A673 (cell line): ENCODE measurements around the gene MAP3K1. TPM values are rescaled to one million over a fixed set of nuclear protein-coding genes. Genes with fewer than 3 reads are reported as not detected.
"Not testable (repeated sequence)": the region's sequence is repeated elsewhere in the genome, so short reads cannot be mapped to it uniquely, and the experiment has no call there.

Source experiments
- BruUV-seq: library from RNA; stranded (reverse); fragments of 400-500 nt; replicated peaks from 2 replicates; lab custom pipeline; 2021; lab: Mats Ljungman, UMichigan
- CTCF ChIA-PET: fragments of 300-600 bp; sonication (Branson Sonifier 250); formaldehyde crosslinking; loops from one replicate; lab custom pipeline; 2022; ENCODE audit warnings: antibody characterized with exemption; lab: Charles Lee
- POLR2A ChIA-PET: fragments of 300-600 bp; sonication (Branson Sonifier 250); formaldehyde crosslinking; loops from one replicate; lab custom pipeline; 2022; ENCODE audit warnings: antibody characterized with exemption; ENCODE audit not compliant: low non-redundant PET; lab: Charles Lee
- DNase-seq: peaks from one replicate; pipeline ENCODE4 v3.0.0-alpha.2; 2015; ENCODE audit warnings: low spot score
- H3K27ac ChIP-seq: fragments of 200-600 bp; sonication (generic); 2 replicates; pipeline ENCODE4 v1.5.1; 2016; ENCODE audit warnings: mixed run types, low read depth, mild to moderate bottlenecking, mixed read lengths, antibody characterized with exemption, low read length; ENCODE audit not compliant: poor library complexity, severe bottlenecking
- H3K27me3 ChIP-seq: fragments of 200-600 bp; sonication (generic); replicated peaks from 2 replicates; pipeline ENCODE4 v1.6.1; 2017; ENCODE audit warnings: mixed run types, low read depth, mild to moderate bottlenecking, mixed read lengths, antibody characterized with exemption, low read length; ENCODE audit not compliant: insufficient read depth, poor library complexity
- H3K36me3 ChIP-seq: fragments of 200-600 bp; sonication (generic); 2 replicates; pipeline ENCODE4 v1.6.1; 2016; ENCODE audit warnings: mixed run types, mild to moderate bottlenecking, mixed read lengths, antibody characterized with exemption, low read length; ENCODE audit not compliant: insufficient read depth, poor library complexity, severe bottlenecking
- H3K4me1 ChIP-seq: fragments of 200-600 bp; sonication (generic); 2 replicates; pipeline ENCODE4 v1.6.1; 2017; ENCODE audit warnings: mixed run types, mild to moderate bottlenecking, mixed read lengths, antibody characterized with exemption, low read length; ENCODE audit not compliant: insufficient read depth, poor library complexity, severe bottlenecking
- H3K4me3 ChIP-seq: fragments of 200-600 bp; sonication (generic); 2 replicates; pipeline ENCODE4 v1.5.1; 2016; ENCODE audit warnings: low read depth, mixed run types, mild to moderate bottlenecking, mixed read lengths, low read length; ENCODE audit not compliant: poor library complexity, severe bottlenecking
- H3K9me3 ChIP-seq: fragments of 200-600 bp; sonication (generic); 2 replicates; pipeline ENCODE4 v1.6.1; 2016; ENCODE audit warnings: mixed run types, low read depth, mild to moderate bottlenecking, mixed read lengths, antibody characterized with exemption, low read length; ENCODE audit not compliant: poor library complexity, severe bottlenecking
- CTCF ChIP-seq: fragments of 300-800, 200-600 bp; sonication (generic); conservative IDR thresholded peaks from 2 replicates; pipeline ENCODE4 v1.5.1; 2017; ENCODE audit warnings: low read depth, mild to moderate bottlenecking, antibody characterized with exemption, low read length, moderate library complexity, mixed read lengths
- EZH2 ChIP-seq: fragments of 200-600 bp; sonication (generic); IDR thresholded peaks from 2 replicates; pipeline ENCODE4 v1.6.1; 2017; ENCODE audit warnings: borderline replicate concordance, low read depth, mild to moderate bottlenecking, mixed read lengths, antibody characterized with exemption, low read length; ENCODE audit not compliant: poor library complexity, severe bottlenecking
- intact Hi-C: fragments of 100-400 bp; cut with micrococcal nuclease; formaldehyde crosslinking; loops from one replicate; pipeline ENCODE4 v1.10.0; 2022; ENCODE audit not compliant: unreplicated experiment
- total RNA-seq: library from RNA; stranded (reverse); gene quantifications from 2 replicates; pipeline ENCODE4 v1.2.3, GENCODE V29; 2021

The MAP3K1 gene
- total RNA-seq, 1 experiment from 2014 or later: 7.2 TPM

GRCh38 chr5:56769875-56770604 is 45.3 kb upstream of the MAP3K1 start:
- ChIA-PET POLR2A (no interaction called here), CTCF (no interaction called here)
- Histone ChIP-seq H3K36me3 (no peaks in the 10 kb centered on the region), H3K27ac (no peak overlapping the region), H3K27me3 (no peaks in the 10 kb centered on the region), H3K4me3 (no peak overlapping the region), H3K4me1 (no peaks in the 10 kb centered on the region), H3K9me3 (no peaks in the 10 kb centered on the region)
- no TSS peak for BruUV-seq
- intact Hi-C loops: no loop called here
- no peak for TF ChIP-seq CTCF
- TF ChIP-seq EZH2: no peak
- DNase-seq: no peak

- ChIA-PET CTCF (no interaction called here), POLR2A (no interaction called here)
- TF ChIP-seq CTCF (no peak), EZH2 (no peak)
- intact Hi-C loops: no loop called here
- Histone ChIP-seq H3K27me3 (no peaks in the 10 kb centered on the region), H3K4me3 (no peak overlapping the region), H3K9me3 (no peaks in the 10 kb centered on the region), H3K36me3 (no peaks in the 10 kb centered on the region), H3K4me1 (no peaks in the 10 kb centered on the region), H3K27ac (no peak overlapping the region)
- DNase-seq: no peak
- no TSS peak for BruUV-seq
These were observed 42.6 kb upstream of the MAP3K1 start for GRCh38 chr5:56772767-56773166.

- intact Hi-C loops: no loop called here
- H3K4me3 ChIP-seq: no peak overlapping the region
- no peak for TF ChIP-seq EZH2
- no peak for TF ChIP-seq CTCF
- no peak for DNase-seq
- no peak overlapping the region for H3K27ac ChIP-seq
- no TSS peak for BruUV-seq
- H3K36me3 ChIP-seq: no peaks in the 10 kb centered on the region
- POLR2A ChIA-PET: no interaction called here
- H3K9me3 ChIP-seq: no peaks in the 10 kb centered on the region
- H3K4me1 ChIP-seq: no peaks in the 10 kb centered on the region
- CTCF ChIA-PET: no interaction called here
- H3K27me3 ChIP-seq: no peaks in the 10 kb centered on the region
These were observed 40.4 kb upstream of the MAP3K1 start for GRCh38 chr5:56774957-56775356.

GRCh38 chr5:56776212-56776846 is 39.0 kb upstream of the MAP3K1 start:
- intact Hi-C loops, DNase-seq, H3K4me3 ChIP-seq, BruUV-seq, H3K27me3 ChIP-seq, H3K4me1 ChIP-seq, H3K27ac ChIP-seq, CTCF ChIA-PET, POLR2A ChIA-PET, H3K36me3 ChIP-seq, H3K9me3 ChIP-seq: not testable (repeated sequence)
